HG03439 (cell line): ENCODE results near the gene SRSF10.
"Not testable (repeated sequence)": the region's sequence is repeated elsewhere in the genome, so short reads cannot be mapped to it uniquely, and the experiment has no call there.

Experiments
- ATAC-seq: cut with Tn5 transposase; IDR thresholded peaks from one replicate; pipeline ENCODE4 v1.9.1; 2021; ENCODE audit warnings: mild to moderate bottlenecking, moderate library complexity; ENCODE audit not compliant: unreplicated experiment

Gene SRSF10

DNA sequence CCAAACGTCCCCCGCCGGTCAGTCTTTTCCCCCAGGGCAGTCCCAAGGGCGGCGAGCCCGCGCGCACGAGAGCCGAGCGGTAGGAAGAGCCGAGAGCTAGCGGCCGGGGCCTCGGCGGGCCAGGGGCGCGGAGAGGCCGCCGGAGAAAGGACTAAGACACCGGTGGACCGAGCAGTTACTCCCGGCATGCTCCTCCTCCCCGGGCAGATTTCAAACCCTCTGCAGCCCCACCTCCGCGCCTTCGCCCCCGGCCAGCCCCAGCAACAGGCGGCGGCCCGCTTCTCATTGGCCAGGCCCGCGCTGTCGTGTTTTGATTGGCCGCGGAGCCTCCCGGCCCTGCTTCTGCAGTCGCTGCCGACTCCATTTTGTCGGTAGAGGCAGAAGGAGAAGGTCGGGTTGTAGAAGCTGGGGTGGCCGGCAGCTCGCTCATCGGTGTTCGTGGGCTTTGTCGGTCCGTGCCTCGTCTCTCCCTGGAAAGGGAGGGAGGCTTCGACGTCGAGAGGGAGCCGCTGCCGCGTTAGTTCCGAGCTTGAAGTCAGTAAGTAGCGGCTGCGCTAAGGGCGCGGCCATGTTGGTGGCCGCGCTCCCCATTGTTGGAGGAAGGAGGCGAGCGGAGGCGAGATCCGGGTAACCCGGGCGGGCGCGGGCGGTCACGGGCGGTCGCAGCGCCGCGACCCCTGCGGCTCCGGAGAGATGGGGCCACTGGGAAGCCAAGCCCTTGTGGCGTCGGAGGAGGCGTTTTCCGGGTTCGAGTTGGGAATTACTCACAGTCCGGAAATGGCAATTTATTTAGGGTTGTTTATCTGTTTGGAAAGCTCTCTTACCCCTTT, 20.5 kb downstream of the SRSF10 start, which contains the start of gene PNRC2:
Gene PNRC2, plus strand, starts transcription at position 368 of the 830 bp plus-strand sequence. CDS start 1,630 bp downstream, outside the sequence.
- ATAC-seq, result peak; percentile 78

DNA sequence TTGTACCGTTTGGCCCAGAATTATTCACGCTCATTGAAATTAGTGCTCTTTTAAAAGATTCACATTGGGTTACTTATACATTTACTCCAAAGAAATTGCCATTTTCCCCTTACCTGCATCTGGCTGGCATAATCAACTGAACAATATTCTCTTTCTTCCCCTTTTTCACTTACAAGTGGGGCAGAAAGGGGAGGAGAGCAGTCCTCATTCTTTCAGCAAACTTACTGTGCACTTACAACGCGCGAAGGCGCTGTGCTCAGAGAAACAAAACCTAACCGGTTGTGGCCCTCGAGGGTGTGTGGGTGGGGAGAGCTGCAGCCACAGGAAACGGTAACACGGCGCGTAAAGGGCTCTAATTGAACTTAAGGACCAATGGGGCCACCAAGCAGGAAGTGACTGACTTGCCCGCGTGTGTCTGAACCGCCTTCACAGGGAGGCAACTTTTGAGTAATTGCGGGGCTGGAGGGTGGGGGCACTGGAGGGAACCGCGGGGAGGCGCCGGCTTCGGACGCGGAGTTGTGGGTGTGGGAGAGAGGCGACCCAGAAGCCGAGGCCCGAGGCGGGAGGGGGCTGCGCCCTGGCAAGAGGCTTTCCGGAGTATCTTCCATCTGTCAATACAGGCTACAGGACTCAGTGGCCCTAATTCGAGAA, 21.2 kb downstream of the SRSF10 start:
- ATAC-seq, result peak; percentile 62

DNA sequence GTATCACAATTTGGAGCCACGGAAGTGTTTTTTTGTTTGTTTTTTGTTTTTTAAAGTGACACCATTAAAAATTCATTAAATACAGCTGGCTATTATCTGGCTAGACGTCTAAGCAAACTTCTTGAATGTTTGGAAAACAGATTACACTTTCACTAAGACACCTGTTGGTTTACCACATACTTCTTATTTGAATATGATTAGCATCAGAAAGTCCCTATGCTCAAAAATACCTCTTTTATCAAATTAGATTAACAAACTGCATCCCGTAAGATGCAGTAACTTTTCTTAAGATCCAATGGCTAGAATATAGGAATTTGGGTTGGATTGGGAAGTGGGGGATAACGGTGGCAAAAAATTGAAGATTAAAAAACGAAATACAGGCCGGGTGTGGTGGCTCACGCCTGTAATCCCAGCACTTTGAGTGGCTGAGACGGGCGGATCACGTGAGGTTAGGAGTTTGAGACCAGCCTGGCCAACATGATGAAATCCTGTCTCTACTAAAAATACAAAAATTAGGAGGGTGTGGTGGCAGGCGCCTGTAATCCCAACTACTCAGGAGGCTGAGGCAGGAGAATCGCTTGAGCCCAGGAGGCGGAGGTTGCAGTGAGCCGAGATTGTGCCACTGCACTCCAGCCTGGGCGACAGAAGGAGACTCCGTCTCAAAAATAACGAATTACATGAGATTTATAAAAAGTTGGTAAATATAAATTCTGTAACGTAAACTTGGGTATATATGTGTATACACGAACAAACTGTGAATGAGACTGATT, 21.9 kb downstream of the SRSF10 start:
- not testable (repeated sequence) for ATAC-seq

DNA sequence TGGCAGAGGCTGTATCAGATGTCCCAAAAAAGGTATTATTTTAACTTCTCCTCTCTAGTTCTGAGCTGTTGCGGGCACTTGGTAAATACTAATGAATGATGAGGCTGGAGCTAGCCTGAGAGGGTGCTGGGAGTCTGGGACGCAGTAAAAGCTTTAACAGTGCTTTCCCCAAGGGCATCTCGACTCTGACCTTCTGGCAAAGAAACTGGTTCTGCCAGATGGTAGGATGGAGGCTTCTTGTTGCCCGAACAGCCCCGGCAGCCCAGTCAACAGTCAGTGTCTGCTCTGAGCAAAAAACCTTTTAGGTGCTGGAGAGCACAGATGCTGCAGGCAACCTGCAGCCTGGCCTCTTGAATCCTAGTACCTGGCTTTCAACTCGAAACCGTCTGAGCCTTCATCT, 23.0 kb downstream of the SRSF10 start:
- no peak for ATAC-seq

DNA sequence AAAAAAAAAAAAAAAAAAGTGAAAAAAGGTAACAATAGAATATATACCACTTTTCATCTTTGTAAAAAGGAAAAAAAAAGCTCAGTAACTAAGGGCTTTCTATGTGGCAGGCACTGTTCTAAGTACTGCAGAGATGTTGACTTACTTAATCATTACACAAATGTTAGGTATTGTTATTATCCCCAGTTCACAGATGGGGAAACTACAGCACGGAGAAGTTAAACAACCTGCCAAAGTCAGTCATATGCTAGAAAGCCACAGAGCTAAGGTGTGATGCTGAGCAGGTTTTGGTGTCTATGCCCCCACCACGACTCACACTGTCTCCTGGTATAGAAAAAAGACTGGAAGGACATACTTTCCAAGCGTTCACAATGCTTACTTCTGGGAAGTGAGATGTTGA, 27.1 kb downstream of the SRSF10 start:
- ATAC-seq, result no peak

DNA sequence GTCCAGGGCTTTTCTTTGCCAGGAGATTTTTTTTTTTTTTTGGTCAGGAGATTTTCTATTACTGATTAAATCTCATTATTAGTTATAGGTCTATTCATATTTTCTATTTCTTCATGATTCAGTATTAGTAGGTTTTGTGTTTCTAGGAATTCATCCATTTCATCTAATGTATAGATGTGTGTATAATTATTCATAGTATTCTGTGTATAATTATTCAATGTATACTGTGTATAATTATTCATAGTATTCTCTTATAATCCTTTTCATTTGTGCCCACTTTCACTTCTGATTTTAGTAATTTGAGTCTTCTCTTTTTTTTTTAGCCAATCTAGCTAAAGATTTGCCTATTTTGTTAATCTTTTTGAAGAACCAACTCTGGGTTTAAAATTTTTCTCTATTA, 32.8 kb downstream of the SRSF10 start:
- no peak for ATAC-seq

DNA sequence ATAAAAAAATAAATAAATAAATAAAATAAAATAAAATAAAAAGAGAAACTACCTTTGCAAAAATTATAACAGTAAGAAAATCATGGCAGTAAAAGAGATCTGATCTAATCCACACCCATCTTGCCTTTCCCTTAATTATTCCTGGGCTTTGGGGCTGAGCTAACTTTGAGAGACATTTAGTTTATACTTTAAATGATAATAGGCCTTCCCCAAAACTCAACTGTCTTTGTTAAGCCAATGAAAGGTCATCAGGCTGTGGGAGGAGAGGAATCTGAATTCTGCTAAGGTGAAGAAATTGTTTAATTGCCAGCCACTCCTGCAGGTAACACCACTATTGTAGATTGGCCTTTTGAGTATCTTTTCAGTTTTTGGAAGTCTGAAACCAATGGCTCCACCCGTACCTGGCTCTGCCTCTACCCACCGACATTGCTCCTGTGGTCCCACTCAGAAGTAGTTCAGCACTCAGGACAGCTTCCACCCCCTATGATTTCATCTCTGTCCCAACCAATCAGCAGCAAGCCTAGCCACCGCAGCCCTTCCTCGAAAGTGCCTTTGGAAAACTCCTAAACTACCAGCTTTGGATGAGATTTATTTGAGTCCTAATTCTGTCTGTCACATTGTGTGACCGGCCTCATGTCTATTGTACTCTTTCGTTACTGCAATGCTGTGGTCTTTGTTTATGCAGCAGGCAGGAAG, 43.5 kb downstream of the SRSF10 start:
- no peak for ATAC-seq

DNA sequence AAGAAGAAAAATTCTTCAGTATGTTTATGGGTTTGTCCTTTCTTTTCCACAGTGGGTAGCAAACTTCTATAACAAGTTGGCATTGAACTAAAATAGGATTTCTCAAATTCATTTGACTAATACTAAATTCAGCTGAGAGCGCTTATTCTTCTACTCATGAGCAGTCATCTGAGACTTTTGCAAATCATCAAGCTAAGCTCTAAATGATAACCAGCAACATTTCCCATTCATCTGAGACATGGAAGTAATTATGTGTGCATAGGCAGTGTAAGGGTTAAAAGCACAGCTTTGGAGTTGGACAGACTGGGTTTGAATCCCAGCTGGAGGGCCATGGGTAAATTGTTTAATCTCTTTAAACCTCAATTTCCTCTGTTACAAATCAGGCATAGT, 48.6 kb downstream of the SRSF10 start:
- ATAC-seq, result no peak

DNA sequence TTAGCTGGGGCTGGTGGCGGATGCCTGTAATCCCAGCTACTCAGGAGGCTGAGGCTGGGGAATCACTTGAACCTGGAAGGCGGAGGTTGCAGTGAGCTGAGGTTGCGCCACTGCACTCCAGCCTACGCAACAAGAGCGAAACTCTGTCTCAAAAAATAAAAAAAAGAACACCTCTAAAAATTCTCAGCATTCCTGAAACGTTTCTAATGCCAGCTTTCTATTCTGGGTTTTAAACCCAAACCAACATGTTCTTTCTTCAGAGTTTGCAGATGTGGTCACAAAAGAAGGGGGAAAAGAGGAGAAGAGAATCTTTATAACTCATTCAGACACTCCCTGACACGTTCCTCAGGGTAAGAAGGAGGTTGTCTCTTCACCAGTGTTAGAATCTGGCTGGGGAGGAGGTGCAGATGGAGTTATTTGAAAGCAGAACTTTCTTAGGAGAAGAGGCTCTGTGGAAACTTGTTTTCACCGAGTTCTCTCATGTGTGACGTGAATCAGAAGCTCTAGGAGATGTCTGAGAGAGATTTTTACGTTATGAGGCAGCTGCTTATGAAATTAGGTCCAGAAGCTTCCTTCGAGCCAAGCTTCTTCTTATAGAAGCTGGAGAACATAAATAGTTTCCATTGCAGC, 49.2 kb downstream of the SRSF10 start:
- ATAC-seq, result no peak

DNA sequence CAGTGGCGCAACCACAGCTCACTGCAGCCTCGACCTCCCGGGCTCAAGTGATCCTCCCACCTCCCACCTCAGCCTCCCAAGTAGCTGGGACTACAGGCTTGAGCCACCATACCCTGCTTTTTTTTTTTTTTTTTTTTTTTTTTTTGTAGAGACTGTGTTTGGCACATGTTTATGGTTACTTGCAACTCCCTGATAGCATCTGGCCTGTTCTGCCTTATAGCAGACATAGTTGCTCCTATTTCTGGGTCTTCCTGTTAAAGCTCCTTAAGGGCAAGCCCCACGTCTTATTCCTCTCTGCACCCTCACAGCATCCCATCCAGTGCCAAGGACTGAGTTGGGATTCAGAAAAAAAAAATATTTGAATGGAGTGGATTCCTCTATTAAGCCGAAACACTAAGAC, 49.9 kb downstream of the SRSF10 start:
- ATAC-seq, result no peak

DNA sequence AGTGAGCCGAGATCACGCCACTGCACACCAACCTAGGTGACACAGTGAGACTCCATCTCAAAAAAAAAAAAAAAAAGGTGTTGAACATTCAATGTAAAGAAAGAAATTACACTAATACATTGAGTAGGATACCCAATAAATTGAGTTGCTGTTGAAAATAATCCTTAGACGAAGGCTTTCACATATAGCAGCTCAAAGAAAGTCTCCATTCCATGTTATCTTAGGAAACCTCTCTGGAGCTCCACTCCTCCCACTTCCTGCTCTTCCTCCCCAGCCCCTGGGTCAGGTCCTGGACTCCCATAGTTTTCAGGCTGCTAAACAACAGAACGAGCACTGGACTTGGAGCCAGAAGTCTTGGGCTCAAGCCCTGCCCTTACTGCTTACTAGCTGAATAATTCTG, 51.3 kb downstream of the SRSF10 start:
- no peak for ATAC-seq

DNA sequence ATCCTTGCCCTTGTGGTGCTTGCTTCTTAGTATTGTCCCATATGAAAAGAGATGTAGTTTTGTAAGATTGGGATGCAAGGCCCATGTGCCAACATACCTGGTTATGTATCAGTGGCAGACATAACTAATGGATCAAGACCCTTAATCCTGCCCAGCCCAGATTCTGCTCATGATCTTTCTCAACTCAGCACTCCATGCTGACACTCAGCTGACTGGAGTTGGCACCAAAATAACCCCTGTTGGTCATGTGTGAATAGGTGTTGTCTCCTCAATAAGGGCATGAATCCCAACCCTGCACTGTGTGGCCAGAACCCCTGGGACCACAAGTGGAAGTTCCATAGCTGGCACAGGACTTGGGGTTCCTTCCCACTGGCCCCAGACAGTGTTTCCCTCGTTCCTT, 53.0 kb downstream of the SRSF10 start:
- ATAC-seq, result no peak

DNA sequence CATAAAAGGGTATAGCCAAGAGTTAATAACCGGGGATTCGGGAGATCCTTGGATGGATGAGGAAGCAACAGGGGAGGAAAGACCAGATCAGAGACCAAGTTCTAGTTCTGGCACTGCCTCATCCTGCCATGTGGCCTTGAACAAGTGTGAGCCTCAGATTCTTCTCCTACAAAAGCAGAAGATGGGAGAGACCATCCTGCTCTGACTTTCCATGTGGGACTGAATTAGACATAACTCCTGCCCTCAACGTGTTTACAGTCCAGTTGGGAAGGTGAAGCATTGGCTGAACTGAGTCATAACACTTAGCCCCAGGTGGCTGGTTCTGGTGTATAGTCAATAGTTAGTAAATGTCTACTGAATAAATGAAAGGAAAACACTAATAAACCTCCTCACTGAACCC, 54.8 kb downstream of the SRSF10 start:
- ATAC-seq, result no peak

DNA sequence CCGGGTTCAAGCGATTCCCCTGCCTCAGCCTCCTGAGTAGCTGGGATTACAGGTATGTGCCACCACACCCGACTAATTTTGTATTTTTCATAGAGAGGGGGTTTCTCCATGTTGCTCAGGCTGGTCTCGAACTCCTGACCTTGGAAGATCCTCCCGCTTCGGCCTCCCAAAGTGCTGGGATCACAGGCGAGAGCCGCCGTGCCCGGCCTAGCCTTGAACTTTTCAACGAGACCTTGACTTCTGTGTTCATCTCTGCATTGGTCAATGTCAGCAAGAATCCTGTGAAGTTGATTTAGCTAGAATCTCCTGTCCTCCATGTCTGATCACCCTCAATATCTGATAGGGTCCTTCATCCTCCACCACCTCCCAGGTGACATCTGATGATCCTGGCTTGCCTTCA, 55.5 kb downstream of the SRSF10 start:
- no peak for ATAC-seq

DNA sequence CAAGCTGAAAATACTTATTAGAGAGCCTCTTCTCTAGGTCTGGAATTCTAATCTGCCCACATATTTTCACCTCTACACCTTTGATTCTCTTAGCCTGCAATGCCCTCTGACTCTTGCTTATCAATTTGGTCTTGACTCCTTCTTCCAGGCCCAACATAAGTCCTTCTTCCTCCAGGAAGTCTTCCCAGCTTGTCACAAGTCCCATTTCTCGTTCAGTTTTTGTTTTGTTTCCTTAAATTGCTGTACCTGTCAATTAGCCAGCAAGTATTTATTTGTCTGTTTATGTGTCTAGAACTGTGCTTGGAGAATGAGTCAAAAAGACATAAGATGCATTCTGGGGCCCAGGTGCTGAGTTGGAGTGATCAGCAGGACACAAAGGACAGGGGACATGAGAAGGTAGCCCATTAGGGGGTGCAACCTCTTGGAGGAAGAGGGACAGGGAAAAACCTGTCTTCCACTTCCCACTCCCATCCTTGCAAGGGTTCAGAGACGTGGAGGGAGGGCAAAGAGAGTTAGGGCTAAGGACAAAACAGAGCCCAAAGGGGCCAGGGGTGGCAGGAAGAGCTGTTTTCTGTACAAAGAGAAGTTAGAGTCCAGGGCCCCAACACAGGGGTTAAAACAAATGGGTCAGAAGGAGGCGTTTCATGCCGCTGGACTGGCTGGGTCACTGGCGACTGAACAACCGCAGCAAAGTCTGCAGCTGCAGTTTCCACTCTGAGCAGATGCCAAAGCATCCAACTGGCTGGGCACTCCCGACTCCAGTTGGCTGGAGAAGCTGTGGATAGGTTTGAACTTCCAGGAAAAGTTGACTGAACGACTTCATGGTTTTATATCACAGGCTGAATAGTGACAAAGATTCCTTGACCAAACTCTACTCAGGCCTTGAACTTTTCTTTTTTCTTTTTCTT, 56.3 kb downstream of the SRSF10 start:
- no peak for ATAC-seq

DNA sequence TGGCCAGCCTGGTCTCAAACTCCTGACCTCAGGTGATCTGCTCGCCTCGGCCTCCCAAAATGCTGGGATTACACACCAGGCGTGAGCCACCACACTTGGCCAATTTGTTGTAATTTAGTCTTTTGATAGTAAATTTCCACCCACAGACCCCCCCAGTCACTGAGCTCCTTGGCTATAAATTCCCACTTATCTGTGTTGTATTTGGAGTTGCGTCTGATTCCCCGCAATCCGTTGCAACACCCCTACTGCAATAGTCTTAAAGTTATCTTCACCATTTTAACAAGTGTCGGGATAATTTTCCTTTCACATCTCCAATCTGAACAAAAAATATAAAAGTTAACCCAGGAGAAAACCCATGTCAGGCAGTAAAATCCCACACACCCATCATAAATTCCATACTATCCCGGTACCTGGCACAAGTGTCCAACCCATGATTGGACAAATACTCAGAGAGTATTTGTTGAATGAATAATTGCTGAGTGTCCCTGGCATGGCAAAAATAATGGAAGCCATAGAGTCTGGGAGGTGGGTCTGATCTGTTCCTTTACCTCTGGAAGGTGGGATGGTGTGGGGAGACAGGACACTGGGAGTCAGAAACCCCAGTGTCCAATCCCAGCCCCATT, 57.7 kb downstream of the SRSF10 start:
- no peak for ATAC-seq

DNA sequence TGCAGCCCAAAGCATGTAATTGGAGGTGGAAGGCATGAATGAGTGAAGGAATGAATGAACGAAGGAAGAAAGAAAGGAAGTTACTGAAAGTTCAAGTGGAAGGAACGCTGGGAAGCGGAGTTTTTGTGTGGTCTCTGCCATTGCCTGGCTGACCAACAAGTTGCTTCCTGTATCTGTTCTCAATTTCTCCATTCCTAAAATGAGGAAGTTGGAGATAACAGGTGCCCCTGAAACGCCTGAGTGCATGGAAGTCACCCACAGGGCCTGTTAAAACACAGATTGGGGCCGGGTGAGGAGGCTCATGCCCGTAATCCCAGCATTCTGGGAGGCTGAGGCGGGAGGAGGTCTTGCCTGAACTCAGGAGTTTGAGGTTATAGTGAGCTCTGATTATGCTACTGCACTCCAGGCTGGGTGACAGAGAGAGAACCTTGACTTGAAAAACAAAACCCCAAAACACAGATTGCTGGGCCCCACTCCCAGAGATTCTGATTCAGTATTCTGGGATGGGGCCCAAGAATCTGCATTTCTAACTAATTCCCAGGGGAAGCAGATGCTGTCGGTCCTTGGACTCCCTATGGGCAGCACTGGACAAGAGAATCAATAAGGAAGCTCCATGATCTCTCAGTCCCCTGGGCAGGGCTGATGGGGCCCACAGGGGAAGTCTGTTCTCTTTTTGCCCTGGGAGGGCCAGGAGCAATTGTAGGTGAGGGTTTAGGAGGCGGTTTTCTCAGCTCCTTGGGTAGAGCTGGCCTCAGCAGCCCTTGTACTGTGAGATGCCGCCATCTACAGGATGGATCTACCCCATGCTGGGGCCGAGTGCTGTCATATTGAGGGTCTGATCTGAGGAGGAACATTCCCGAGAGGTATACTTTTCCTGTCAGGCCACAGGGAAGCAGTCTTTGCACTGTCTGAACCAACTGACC, 63.7 kb downstream of the SRSF10 start:
- peak; percentile 68 for ATAC-seq

DNA sequence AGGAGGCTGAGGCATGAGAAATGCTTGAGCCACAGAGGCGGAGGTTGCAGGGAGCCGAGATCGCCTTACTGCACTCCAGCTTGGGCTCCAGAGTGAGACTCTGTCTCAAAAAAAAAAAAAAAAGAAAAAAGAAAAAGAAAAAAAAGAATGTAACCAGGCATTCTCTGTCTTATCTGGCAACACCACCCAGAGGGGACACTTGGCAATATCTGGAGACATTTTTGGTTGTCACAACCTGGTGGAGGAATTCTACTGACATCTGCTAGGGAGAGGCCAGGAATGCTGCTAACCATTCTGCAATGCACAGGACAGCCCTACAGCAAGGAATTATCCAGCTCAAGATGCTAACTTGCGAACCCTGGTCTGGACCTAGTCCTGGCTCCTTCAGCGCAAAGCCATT, 64.7 kb downstream of the SRSF10 start:
- ATAC-seq, result no peak
